ENCODE measurements around the gene SLC15A2.
"Not testable (repeated sequence)": the region's sequence is repeated elsewhere in the genome, so short reads cannot be mapped to it uniquely, and the experiment has no call there.

SLC15A2 gene

DNA sequence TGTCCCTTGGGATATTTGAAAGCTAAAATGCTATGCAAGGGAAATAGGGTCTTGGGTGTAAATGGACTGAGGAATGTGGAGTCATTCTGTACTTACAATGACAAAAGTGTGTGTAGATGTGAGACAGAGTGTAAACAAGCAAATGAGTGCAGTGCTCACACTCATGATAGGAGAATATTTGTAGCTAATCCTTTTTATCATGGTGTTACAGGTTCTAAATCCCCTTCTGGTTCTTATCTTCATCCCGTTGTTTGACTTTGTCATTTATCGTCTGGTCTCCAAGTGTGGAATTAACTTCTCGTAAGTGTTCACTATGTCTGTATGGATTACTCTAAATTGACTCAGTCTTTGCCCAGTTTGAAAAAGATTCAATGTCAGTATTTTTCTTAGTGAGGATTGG is 30.5 kb downstream of the SLC15A2 start:
- no peak for DNase-seq (ENCODE audit: low read depth)

DNA sequence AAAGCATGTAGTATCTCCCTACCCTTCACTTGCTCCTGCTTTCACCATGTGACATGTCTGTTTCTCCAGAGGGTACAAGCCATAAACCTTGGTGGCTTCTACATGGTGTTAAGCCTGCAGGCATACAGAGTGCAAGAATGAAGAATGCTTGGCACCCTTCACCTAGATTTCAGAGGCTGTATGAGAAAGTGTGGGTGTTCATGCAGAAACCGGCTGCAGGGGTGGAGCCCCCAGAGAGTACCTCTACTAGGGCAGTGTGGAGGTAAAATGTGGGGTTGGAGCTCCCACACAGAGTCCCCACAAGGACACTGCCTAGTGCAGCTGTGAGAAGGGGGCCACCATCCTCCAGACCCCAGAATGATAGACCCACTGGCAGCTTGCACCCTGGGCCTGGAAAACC is 32.2 kb downstream of the SLC15A2 start:
- no peak for DNase-seq (ENCODE audit: low read depth)

DNA sequence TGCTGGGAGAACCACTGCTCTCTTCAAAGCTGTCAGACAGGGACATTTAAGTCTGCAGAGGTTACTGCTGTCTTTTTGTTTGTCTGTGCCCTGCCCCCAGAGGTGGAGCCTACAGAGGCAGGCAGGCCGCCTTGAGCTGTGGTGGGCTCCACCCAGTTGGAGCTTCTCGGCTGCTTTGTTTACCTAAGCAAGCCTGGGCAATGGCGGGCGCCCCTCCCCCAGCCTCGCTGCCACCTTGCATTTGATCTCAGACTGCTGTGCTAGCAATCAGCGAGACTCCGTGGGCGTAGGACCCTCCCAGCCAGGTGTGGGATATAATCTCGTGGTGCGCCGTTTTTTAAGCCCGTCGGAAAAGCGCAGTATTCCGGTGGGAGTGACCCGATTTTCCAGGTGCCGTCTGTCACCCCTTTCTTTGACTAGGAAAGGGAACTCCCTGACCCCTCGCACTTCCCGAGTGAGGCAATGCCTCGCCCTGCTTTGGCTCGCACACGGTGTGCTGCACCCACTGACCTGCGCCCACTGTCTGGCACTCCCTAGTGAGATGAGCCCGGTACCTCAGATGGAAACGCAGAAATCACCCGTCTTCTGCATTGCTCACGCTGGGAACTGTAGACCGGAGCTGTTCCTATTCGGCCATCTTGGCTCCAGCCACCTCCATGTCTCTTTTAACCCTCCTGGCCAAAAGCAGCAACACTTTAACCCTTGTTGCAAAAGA is 44.1 kb downstream of the SLC15A2 start:
- DNase-seq (ENCODE audit: low read depth): not testable (repeated sequence)

DNA sequence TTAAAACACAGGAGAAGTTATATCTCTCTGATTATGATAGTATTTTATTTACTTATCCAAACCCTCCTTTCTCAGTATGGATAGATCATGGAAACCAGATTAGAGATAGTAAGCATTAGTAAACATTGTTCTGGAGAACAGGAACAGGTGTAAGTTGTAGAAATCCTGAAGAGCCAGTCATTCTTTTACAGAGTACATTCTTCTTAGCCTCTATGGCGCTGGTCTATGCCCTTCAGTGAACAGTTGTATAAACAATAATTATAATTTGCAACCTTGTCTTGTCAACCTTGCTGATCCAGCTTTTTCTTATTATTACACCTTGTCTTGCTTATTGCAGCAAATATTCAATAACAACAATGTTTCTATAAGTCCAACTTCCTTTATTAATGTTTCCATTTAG is 47.4 kb downstream of the SLC15A2 start:
- DNase-seq (ENCODE audit: low read depth): no peak

DNA sequence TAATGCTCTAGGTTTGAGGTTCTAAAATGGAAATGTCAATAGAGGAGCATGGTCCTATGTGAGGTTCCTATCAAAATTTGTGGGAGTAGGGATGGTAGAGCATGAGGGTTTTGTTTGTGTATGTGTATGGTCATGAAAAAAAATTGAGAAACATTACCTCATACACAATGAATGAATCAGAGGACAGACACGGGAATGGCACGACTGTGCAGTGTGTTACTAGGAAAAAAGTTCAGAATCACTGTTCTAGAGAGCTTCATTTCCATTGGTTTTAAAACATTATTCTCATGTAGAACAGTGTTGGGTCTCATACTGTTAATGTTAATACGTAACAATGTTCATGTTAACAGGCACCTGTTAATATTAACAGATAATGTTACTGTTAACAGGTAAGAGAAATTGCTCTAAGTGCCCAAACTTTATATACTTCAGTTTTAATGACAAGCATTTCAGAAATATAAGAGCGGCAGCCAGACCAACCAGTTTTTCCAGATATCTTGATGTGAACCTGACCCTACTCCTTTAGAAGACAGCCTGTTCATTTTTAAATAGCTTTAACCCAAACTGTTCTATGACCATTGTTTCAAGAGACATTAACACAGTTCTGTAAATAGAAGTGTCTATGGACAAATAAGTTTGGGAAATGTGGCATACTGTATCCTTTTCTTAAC is 48.0 kb downstream of the SLC15A2 start:
- no peak for DNase-seq (ENCODE audit: low read depth)

DNA sequence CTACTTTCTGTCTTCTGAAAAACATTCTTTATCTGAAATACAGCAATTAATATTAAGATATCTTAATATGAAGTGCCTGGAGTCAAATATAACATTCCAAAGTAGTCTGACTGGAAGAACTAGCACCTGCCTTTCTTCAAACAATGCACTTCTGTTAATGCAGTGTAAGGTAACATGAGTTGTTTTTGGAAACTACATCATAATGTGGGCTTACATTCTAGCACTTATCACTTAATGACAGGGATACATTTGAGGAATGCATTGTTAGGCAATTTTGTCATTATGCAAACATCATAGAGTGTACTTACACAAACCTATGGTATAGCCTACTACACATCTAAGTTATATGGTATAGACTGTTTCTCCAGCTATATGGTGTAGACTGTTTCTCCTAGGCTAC is 49.2 kb downstream of the SLC15A2 start:
- DNase-seq (ENCODE audit: low read depth): no peak

DNA sequence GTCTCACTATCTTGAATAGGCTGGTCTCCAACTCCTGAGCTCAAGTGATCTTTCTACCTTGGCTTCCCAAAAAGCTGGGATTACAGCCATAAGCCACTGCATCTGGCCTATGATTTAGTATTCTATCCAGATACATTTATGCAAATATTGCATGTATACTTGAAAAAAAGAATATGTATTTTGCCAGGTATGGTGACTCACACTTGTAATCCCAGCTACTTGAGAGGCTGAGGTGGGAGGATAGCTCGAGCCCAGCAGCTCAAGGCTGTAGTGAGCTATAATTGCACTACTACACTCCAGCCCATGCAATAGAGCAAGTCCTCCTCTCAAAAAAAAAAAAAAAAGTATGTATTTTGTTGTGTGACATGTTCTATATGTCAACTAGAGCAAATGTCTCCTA is 54.4 kb downstream of the SLC15A2 start:
- DNase-seq (ENCODE audit: low read depth): no peak

DNA sequence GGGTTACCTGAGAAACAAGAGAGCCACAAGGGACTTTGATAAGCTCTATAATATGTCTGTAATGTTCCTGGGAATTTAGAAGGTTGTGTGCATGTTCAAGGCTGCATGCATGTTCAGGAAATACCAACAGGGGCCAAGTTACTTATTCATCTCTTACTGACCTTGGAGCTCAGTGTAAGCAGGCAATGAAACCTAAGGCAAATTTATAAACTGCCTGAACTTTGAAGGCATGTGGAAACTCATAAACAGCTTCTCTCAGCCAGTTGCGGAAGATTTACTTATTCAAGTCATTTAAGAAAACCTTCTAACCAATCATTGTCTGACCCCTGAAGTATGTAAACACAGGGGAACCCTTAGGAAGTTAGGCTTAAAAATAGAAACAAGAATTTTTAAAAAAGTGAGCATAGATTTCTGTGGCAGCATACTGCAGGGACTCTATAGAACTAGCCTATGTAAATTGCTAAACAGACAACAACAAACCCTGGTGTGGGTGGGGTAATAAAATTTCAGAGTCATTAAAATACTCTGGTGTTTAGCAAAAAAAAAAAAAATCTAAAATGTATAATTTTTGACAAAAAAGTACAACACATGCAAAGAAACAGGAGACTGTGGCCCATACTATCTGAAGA is 57.2 kb downstream of the SLC15A2 start:
- DNase-seq (ENCODE audit: low read depth): no peak

DNA sequence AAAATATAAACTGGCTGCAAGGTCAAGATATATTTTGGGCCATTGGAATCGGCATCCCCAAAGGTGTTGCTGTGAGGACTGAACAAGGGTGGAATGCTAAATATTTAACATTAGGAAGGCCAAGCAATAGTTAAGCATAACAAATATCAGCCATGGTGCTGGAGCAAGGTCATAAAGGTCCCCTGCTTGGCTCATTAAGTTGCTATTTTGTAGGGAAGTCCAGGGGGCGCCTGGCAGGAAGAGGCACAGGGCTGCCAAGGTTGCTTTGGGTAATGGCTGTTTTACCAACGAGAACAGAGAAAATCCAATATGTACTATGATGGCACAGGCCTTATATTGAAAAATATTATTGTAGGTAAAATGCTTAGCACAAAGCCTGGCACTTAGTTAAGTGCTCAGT is 62.2 kb downstream of the SLC15A2 start:
- DNase-seq (ENCODE audit: low read depth): no peak

DNA sequence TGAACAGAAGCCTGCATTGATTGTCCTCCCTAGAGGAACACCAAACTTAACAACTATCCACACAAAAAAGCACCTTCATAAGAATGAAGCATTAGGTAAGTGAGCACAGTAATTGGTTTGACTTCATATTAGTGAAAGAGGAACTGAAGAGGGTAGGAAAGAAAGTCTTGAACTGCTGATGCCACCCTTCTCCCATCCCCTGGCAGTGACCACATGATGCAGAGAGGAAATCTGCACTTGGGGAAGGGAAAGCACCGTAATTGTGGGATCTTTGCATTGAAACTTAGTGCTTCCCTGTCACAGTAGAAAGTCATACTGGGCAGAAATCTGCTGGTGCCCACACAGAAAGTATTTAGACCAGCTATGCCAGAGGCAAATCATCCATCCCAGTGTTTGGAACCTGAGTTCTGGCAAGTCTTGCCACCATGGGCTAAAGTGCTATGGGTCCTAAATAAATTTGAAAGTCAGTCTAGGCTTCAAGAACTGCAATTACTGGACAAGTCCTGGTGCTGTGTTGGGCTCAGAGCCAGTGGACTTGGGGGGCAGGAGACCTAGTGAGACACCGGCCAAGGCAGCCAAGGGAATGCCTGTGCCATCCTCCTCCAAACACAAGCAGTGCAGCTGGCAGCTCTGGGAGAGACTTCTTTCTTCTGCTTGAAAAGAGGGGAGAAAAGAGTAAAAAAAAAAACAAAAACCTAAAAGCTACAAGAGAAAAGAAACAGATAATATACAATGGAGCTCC is 63.6 kb downstream of the SLC15A2 start:
- DNase-seq (ENCODE audit: low read depth): no peak

DNA sequence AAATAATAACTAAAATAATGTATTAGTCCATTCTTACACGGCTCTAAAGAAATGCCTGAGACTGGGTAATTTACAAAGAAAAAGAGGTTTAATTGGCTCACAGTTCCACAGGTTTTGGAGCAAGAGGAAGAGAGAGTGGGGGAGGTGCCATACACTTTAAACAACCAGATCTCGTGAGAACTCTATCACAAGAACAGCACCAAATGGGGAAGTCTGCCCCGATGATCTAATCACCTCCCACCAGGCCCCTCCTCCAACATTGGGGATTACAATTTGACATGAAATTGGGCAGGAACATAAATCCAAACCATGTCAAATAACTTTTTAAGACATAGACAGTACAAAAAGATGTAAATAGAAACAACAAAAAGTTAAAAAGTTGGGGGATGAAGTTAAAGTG is 64.6 kb downstream of the SLC15A2 start:
- DNase-seq (ENCODE audit: low read depth): no peak

DNA sequence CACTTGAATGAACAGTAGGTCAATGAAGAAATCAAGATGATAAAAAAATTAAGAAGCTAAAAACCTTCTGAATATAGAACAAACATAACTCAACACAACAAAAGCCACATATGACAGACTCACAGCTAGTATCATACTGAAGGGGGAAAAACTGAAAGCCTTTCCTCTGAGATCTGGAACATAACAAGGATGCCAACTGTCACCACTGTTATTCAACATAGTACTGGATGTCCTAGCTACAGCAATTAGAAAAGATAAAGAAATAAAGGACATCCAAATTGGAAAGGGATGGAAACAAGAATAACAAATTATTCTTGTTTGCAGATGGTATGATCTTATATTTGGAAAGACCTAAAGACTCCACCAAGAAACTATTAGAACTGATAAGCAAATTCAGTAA is 67.1 kb downstream of the SLC15A2 start:
- DNase-seq (ENCODE audit: low read depth): no peak

DNA sequence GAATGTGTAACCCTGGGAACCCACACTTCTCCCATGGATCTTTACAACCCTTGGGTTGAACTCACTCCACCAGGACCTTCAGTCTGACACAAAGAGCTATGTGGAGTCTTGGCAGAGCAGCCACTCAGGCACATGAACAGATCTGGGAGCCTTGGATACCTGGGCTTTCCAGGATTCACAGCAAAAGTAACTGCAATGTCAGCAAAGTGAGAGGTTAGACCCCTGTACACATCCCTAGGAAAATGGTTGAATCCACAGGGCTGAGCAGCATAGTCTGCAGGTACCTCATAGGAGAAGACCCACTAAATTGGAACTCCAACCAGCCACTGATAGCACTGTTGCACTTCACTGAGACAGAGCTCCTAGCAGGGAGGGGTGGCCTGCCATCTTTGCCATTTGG is 68.2 kb downstream of the SLC15A2 start:
- DNase-seq (ENCODE audit: low read depth): no peak

DNA sequence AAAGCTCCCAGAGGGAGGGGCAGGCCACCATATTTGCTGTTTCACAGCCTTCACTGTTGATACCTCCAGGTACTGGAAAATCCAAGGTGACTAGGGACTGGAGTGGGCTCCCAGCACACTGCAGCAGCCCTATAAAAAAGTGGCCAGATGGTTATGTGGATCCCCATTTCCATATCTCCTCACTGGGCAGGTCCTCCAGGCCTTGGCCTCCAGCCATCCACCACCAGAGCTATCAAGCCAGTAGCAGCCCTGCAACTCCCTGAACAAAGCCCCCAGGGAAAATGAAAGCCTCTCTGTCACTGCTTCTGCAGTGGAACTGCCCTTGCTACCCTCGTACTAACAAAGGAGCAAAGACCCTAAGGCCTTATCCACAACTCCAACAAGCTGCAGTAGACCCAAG is 69.4 kb downstream of the SLC15A2 start:
- no peak for DNase-seq (ENCODE audit: low read depth)

DNA sequence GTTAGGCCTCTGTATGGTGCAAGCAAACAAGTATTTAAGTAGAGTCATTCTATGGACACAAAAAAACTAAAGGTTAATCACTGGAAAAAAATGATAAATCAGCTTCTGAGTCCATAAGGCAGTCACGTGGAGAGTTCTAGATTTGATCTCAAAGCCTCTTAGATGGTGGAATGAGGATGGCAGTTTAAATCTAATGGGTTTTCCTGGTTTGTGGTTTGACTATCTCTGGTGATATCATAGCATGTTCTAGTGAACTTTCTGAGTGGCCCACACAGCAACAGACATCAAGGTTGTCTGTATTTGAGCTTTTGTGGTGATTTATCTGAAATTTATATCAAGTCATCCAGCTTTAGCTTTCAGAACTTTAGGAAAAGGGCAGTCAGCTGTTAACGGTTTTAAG is 75.4 kb downstream of the SLC15A2 start:
- no peak for DNase-seq (ENCODE audit: low read depth)

DNA sequence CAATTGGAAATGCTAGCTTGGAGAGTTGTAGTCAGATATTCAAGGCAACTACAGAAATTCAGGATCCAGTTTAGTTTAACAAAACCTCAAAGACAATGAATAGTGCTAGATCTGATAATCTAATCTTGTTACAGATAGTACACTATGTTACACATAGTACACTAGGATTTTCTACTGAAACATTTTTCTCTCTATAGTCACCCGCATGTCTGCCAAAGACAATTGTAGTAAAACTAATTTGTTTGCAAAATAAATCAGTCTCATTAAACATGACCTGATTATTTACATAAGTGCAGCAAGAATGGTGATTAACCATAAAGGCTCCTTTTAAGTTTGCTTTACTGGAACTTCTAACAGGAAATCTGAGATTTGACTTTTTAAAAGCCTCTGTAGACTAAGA is 75.8 kb downstream of the SLC15A2 start:
- no peak for DNase-seq (ENCODE audit: low read depth)

DNA sequence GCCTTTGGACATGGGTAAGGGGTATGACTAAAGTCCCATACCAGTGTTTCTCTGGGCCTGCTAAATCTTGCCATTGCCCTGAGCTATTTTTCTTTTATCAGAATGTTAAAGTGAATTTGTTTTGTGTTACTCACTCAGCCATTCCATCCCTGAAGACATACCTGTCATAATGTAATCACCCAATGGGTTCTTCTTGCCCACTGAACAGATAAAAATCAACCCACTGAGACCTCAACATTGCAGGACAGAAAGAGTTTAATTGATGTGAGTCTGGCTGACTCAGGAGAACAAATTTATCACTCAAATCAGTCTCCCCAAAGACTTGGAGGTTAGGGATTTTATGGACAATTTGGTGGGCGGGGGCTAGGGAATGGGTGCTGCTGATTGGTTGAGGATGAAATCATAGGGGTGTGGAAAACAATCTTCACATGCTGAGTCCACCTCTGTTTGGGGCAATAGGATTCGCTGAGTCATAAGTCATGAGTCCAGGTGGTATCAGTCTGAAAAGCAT is 80.5 kb downstream of the SLC15A2 start:
- DNase-seq (ENCODE audit: low read depth): no peak

DNA sequence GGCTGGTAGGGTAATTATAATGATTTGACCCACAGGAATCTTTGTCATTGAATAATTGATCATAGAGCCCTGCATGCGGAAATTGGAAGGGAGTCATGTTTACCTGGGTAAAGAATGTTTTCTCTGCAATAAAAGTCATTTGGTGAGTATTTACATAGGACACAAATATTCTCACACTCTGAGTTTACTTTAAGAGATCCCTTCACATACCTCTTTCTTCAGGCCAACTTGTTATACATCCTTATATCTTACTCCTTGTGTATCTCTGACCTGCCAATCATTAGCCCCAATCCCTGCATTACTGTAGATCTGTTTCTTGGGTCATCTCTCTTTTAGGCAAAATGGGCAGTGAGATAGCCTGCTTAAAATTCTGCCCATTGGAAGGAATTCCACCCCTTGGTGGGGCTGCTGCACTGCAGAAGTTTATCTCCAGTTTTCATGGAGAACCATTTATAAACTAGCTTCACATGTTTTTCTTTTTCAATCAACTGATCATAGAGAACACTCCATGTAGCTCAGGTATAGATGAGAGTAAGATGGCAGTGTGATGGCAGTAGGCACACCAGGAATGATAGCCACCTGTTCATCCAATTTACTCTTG is 81.6 kb downstream of the SLC15A2 start:
- DNase-seq (ENCODE audit: low read depth): no peak

DNA sequence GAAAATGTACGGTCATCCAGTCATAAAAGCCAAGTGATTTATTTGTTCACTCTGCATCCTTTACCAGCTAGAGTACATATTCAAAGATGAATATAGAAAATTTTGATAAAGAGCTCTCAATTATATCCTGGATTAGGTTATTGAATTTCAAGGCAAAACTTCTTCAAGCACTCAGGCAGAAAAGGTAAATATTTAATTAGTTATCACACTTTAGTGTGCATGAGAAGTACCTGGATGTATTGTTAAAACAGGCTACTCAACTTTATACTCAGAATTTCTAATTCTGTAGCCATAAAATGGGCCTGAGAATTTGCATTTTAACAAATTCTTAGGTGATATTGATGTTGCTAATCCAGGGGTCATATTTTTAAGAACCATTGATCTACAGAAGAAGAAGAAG is 82.5 kb downstream of the SLC15A2 start:
- DNase-seq (ENCODE audit: low read depth): no peak

DNA sequence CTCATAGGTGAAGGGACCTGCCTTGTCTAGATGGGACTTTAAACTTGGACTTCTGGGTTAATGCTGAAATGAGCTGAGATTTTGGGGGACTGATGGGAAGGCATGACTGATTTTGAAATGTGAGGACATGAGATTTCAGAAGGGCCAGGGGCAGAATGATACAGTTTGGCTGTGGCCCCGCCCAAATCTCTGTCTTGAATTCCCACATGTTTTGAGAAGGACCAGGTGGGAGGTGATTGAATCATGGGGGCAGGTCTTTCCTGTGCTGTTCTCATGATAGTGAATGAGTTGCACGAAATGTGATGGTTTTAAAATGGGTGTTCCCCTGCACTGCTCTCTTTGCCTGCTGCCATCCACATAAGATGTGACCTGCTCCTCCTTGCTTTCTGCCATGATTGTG is 85.0 kb downstream of the SLC15A2 start:
- DNase-seq (ENCODE audit: low read depth): no peak

DNA sequence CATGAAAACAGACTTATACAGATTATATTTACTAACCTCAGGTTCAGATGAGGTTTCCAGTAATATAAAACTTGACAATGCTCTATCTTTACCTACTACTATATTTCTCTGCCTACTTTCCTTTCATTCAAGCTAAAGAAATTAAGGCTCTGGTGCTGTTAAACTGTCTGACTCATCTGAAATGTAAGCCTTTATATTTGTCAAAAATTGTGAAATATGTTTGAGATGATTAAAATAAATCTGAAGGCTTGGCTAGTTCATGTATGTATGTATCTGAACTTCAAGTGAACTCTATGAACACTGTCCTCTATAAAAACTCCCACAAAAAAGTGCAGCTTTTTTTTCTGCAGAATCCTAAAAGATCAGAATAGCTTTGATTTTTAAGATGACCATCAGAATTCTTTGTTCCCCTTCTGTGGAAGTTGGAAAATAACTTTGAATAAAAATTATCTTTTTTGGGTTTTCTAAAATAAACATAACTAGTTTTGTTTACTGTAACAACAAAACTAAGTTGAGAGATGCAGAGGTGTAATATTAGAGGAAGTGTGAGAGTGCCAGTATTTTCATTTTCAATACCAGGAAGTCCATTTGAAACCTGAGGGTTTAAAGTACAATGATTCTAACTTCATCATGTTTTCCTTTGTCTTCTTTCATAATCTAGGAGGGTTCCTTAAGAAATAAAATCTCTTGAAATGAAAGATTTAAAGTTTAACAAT is 85.7 kb downstream of the SLC15A2 start:
- DNase-seq (ENCODE audit: low read depth): no peak

DNA sequence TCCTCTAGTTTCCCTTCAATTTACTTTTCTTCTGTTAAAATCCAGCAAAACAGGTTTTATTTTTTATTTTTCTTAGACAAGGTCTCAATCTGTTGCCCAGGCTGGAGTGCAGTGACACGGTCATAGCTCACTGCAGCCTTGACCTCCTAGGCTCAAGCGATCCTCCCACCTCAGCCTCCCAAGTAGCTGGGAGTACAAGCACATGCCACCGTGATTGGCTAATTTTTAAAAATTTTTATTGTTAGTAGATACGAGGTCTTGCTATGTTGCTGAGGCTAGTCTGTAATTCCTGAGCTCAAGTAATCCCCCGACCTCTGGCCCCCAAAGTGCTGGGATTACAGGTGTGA is 86.2 kb downstream of the SLC15A2 start:
- no peak for DNase-seq (ENCODE audit: low read depth)

Data from fibroblast of the conjunctiva (primary cell).